Vagina (tissue), 2 donors: ENCODE data around the gene NAB1. TPM values are rescaled to one million over a fixed set of nuclear protein-coding genes. Genes with fewer than 3 reads are reported as not detected.

Experiments used
- DNase-seq, 2 donors: peaks; one replicate each; pipeline ENCODE4 v3.0.0-alpha.2; 2017; ENCODE audit errors: extremely low spot score in 2 of 2
- H3K27ac ChIP-seq: fragments of 200-600 bp; sonication (generic); one replicate; pipeline ENCODE4 v1.5.1; 2019
- H3K27me3 ChIP-seq: fragments of 200-600 bp; sonication (generic); one replicate; pipeline ENCODE4 v1.5.1; 2019
- H3K36me3 ChIP-seq, 2 donors: fragments of 200-600 bp; sonication (generic); one replicate each; pipeline ENCODE4 v1.5.1; 2017 to 2019
- H3K4me1 ChIP-seq: fragments of 200-600 bp; sonication (generic); one replicate; pipeline ENCODE4 v1.5.1; 2019
- H3K4me3 ChIP-seq, 2 donors: fragments of 200-600 bp; sonication (generic); 1 replicate in 1 of 2; 2 replicates in 1 of 2; pipeline ENCODE4 v1.5.1; 2016 to 2019
- H3K9me3 ChIP-seq: fragments of 200-600 bp; sonication (generic); one replicate; pipeline ENCODE4 v1.5.1; 2019
- CTCF ChIP-seq, 3 experiments: fragments of 450-650 bp in 2 of 3; fragments of 200-600 bp in 1 of 3; sonication (generic) in 1 of 3; IDR thresholded peaks; one replicate each; pipeline ENCODE4 v1.5.1; 2017 to 2019; ENCODE audit warnings: antibody characterized with exemption in 3 of 3, mild to moderate bottlenecking in 2 of 3, moderate library complexity in 2 of 3
- POLR2A ChIP-seq, 2 donors: fragments of 450-650 bp; IDR thresholded peaks; one replicate each; pipeline ENCODE4 v1.6.1; 2017; ENCODE audit warnings: antibody characterized with exemption in 2 of 2, mild to moderate bottlenecking in 2 of 2, moderate library complexity in 2 of 2
- POLR2AphosphoS5 ChIP-seq, 2 donors: sonication (generic); formaldehyde crosslinking; IDR thresholded peaks; one replicate each; pipeline ENCODE4 v1.9.0; 2017; ENCODE audit warnings: antibody characterized with exemption in 2 of 2, mild to moderate bottlenecking in 2 of 2, low read depth in 1 of 2; ENCODE audit not compliant: insufficient read depth in 1 of 2
- intact Hi-C: fragments of 100-400 bp; cut with DNase I; formaldehyde crosslinking; loops from one replicate; pipeline ENCODE4 v1.15.1; 2023
- total RNA-seq: library from RNA; depleted of rRNA; stranded (reverse); fragments of >200 nt; gene quantifications from one replicate; pipeline ENCODE4 v1.2.3, GENCODE V29; 2016

NAB1 gene
- total RNA-seq, 1 donor from 2014 or later: 78.6 TPM

- Histone ChIP-seq H3K9me3 (no peaks in the 10 kb centered on the region), H3K36me3 (no peaks in the 10 kb centered on the region), H3K4me1 (peaks cover 92% of the 10 kb centered on the region), H3K27ac (no peak overlapping the region), H3K4me3 (no peak overlapping the region), H3K27me3 (no peaks in the 10 kb centered on the region)
- DNase-seq: no peak
- intact Hi-C loops: no loop called here
- TF ChIP-seq POLR2A (IDR thresholded peaks at IDR 0.05) (no peak), CTCF (IDR thresholded peaks at IDR 0.05) (no peak), POLR2AphosphoS5 (IDR thresholded peaks at IDR 0.05; ENCODE audit: insufficient read depth in 1 of 2, low read depth in 1 of 2) (no peak)
Observed at GRCh38 chr2:190655113-190655512, 6.2 kb downstream of the NAB1 start.

DNA sequence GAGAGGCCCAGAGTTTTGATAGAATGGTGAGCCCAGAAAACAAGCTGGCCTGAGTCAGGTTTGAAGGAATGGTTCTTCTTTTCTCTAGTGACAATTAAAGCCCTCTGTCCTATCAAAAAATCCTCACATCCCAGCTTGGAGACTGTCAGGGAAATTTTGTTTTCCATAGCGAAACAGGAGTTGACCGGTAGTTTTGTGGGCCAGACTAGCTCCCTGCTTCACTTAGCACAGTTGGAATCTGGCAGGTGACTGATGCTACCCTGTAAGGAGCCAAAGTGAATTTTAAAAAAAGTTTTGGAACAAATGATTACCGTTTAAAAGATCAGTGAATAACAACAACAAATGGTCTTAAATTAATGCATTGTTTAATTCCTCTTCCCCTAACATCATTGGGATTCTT lies 6.7 kb downstream of the NAB1 start:
- no peak for DNase-seq
- Histone ChIP-seq H3K27ac (no peak overlapping the region), H3K27me3 (no peaks in the 10 kb centered on the region), H3K4me3 (no peak overlapping the region), H3K36me3 (no peaks in the 10 kb centered on the region), H3K9me3 (no peaks in the 10 kb centered on the region), H3K4me1 (peaks cover 89% of the 10 kb centered on the region)
- no peak for TF ChIP-seq POLR2A (IDR thresholded peaks at IDR 0.05)
- no peak for TF ChIP-seq POLR2AphosphoS5 (IDR thresholded peaks at IDR 0.05; ENCODE audit: insufficient read depth in 1 of 2, low read depth in 1 of 2)
- no peak for TF ChIP-seq CTCF (IDR thresholded peaks at IDR 0.05)
- intact Hi-C loops: no loop called here

GRCh38 chr2:190656301-190656700 lies 7.4 kb downstream of the NAB1 start:
- intact Hi-C loops: no loop called here
- Histone ChIP-seq H3K9me3 (no peaks in the 10 kb centered on the region), H3K4me3 (no peak overlapping the region), H3K36me3 (no peaks in the 10 kb centered on the region), H3K27me3 (no peaks in the 10 kb centered on the region), H3K4me1 (peaks cover 87% of the 10 kb centered on the region), H3K27ac (no peak overlapping the region)
- no peak for TF ChIP-seq POLR2AphosphoS5 (IDR thresholded peaks at IDR 0.05; ENCODE audit: insufficient read depth in 1 of 2, low read depth in 1 of 2)
- TF ChIP-seq POLR2A (IDR thresholded peaks at IDR 0.05): no peak
- no peak for TF ChIP-seq CTCF (IDR thresholded peaks at IDR 0.05)
- DNase-seq: no peak

DNA sequence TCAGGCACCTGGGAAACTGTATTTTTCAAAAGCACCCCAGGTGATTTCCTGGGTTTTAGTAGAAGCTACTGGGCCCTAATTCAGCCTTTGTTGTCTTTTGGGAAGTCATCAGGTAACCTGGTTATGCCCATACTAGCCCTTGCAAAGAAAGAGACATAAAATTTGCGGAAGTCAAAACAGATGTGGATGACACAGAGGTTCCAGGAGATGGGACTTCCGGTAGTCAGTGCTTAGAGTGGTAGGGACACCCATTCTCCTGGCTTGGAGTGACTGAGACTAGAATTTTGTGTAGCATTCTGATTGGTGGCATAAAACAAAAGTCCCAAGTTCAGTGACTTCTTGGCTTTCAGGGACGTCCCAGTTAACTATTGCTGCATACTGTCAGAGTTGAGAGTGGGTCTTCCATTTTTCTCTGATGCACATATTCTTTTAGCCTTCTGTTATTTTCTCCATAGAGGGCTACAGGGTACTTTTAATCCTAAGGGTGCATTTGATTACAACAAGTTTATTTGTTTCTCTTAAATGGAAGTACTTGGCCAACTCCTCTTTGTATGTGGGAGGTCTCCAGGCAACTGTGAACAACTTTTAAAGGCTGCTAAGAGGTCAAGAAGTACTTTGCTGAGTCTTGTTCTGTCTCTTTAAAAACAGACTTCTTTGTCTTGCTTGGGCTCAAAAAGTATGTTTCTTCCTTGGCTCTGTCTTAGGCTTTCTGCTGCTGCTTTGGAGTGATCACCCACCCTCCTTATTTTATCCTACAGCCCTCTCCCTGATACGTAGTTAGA lies 8.8 kb downstream of the NAB1 start:
- H3K27ac ChIP-seq: no peak overlapping the region
- intact Hi-C loops: no loop called here

More for the DNA sequence above, 8.8 kb downstream of the NAB1 start:
- DNase-seq: no peak
- Histone ChIP-seq H3K4me3 (no peak overlapping the region), H3K4me1 (peaks cover 91% of the 10 kb centered on the region), H3K27me3 (no peaks in the 10 kb centered on the region), H3K36me3 (no peaks in the 10 kb centered on the region), H3K9me3 (no peaks in the 10 kb centered on the region)
- TF ChIP-seq CTCF (IDR thresholded peaks at IDR 0.05) (no peak), POLR2A (IDR thresholded peaks at IDR 0.05) (no peak), POLR2AphosphoS5 (IDR thresholded peaks at IDR 0.05; ENCODE audit: insufficient read depth in 1 of 2, low read depth in 1 of 2) (no peak)
